ENCODE data around the gene MRPL55. TPM values are rescaled to one million over a fixed set of nuclear protein-coding genes. Genes with fewer than 3 reads are reported as not detected.

The MRPL55 gene
- total RNA-seq, 6 experiments from 2014 or later: 48.3 to 55.4 (median 49.6) TPM

DNA sequence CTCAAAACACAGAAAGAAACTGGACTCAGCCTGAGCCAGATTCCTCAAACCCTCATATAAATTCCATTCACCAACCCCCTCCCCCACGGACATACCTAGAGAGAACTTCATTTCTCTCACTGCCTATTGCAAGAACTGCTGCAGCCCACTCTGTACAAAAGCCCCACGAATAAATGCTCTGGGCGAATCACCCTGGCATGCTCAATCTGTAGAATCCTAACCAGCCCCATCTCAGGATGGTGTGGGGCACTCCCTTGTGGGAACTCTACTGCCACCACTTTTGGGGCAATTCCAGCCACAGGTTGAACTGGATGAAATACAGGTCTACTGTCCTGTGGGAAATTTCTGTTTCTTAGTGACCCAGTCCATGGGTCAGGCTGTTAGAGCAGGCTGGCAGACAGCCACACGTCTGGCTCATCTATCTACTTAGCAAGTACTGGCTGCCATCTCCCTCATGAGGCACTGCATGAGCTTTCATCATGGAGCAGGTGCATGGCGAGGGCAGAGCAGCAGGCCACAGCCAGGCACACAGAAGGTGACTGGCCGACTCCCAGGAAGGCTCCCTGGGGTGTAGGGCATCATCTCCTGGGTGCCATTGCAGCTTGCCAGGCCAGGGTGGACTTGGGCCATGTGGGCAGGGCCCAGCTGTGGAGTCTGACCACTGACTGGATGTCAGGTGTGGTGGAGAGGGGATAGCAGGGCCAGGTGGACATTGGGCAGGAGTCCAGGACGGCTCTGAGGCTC, 4.4 kb downstream of the MRPL55 start:
- Mint-ChIP-seq H3K27ac (peak overlapping the region; percentile 84), H3K4me3 (peak overlapping the region; percentile 93), H3K9me3 (no peaks in the 10 kb centered on the region), H3K27me3 (ENCODE audit: insufficient read depth) (peaks cover 11% of the 10 kb centered on the region), H3K36me3 (ENCODE audit: low read depth) (no peaks in the 10 kb centered on the region), H3K4me1 (ENCODE audit: low read depth) (peaks cover 34% of the 10 kb centered on the region)
- TF ChIP-seq CTCF (IDR thresholded peaks at IDR 0.05): no peak
- DNase-seq: no peak

DNA sequence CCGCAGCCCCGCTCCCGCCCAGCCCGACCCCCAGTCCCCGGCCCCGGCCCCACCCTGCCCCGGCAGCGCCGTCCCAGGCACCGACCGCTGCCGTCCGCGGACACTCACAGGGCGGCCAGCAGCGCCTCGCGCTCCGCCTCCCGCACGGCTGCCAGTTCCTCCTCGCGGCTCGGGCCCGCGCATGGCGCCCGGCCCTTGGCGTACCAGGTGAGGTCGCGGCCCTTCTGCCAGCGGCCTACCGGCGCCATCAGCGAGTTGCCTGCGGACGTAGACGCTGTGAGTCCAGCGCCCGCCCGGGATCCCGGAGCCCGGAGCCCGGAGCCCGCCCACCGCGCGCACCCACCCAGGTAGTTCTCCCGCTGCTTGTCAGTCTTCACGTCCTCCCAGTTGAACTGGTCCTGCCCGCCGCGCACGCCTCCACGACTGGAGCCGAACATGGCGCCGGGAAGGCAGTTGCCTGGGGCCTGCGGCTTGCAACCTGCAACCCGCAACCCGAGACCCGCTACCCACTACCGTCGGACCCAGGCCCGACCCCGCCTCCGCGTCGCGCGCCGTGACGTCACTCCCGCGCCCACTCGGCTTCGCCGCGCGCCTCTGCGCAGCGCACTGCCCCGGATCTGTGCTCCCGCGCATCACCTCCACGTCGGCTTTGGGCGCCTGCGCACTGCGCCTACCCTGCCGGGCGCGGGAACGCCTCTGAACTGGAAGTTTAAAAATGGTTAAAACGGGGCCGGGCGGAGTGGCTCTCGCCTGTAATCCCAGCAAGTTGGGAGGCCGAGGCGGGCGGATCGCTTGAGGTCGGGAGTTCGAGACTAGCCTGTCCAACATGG, 6.1 kb downstream of the MRPL55 start, which contains the start of gene C1orf35:
Gene C1orf35, minus strand, starts transcription at position 535 of the 830 bp plus-strand sequence. Its CDS starts 98 bp downstream, at position 437.
- Mint-ChIP-seq H3K9me3 (no peaks in the 10 kb centered on the region), H3K27ac (peak within 1 kb of the TSS; percentile 84), H3K36me3 (ENCODE audit: low read depth) (peaks cover 10% of the 10 kb centered on the region; the same call in 1 of the 2 replicates), H3K27me3 (ENCODE audit: insufficient read depth) (peaks cover 13% of the 10 kb centered on the region), H3K4me3 (peak within 1 kb of the TSS; percentile 93), H3K4me1 (ENCODE audit: low read depth) (peaks cover 26% of the 10 kb centered on the region)
- TF ChIP-seq CTCF (IDR thresholded peaks at IDR 0.05): no peak
- DNase-seq: peak; percentile 88

- peak; percentile 62 for TF ChIP-seq CTCF (IDR thresholded peaks at IDR 0.05)
- Mint-ChIP-seq H3K4me3 (peak overlapping the region; percentile 81), H3K4me1 (ENCODE audit: low read depth) (peaks cover 23% of the 10 kb centered on the region), H3K36me3 (ENCODE audit: low read depth) (peaks cover 17% of the 10 kb centered on the region), H3K9me3 (no peaks in the 10 kb centered on the region), H3K27ac (peak overlapping the region; percentile 49; the same call in 1 of the 2 replicates), H3K27me3 (ENCODE audit: insufficient read depth) (peaks cover 13% of the 10 kb centered on the region)
- DNase-seq: no peak
Observed at GRCh38 chr1:228101994-228102790, 6.9 kb downstream of the MRPL55 start.

- peak overlapping the region; percentile 81 for H3K4me3 Mint-ChIP-seq
- peaks cover 17% of the 10 kb centered on the region for H3K36me3 Mint-ChIP-seq (ENCODE audit: low read depth)
- no peaks in the 10 kb centered on the region for H3K9me3 Mint-ChIP-seq
- H3K27me3 Mint-ChIP-seq (ENCODE audit: insufficient read depth): peaks cover 13% of the 10 kb centered on the region
- no peak for DNase-seq
- peaks cover 23% of the 10 kb centered on the region for H3K4me1 Mint-ChIP-seq (ENCODE audit: low read depth)
- peak overlapping the region; percentile 64 for H3K27ac Mint-ChIP-seq
- TF ChIP-seq CTCF (IDR thresholded peaks at IDR 0.05): no peak
Observed at GRCh38 chr1:228101614-228101993, 7.5 kb downstream of the MRPL55 start.
